GM23338 (cell line): ENCODE results near the gene SRPK2.

Experiments
- CTCF ChIP-seq, 2 experiments: fragments of 200-600 bp in 1 of 2; sonication (generic) in 1 of 2; conservative IDR thresholded peaks; 2 replicates each; pipeline versions ENCODE4 v1.5.1 to v1.6.1; 2016 to 2017; ENCODE audit warnings: antibody characterized with exemption in 2 of 2, low read depth in 2 of 2, mild to moderate bottlenecking in 2 of 2, moderate library complexity in 1 of 2
- EZH2 ChIP-seq: fragments of 200-600 bp; sonication (generic); IDR thresholded peaks from one replicate; pipeline ENCODE4 v1.8.0; 2017; ENCODE audit warnings: antibody characterized with exemption, mild to moderate bottlenecking, low read depth; ENCODE audit not compliant: unreplicated experiment
- POLR2AphosphoS5 ChIP-seq: IDR thresholded peaks from 2 replicates; pipeline ENCODE4 v1.6.1; 2016; ENCODE audit warnings: antibody characterized with exemption, low read depth

- TF ChIP-seq POLR2AphosphoS5, result no peak
- no peak for TF ChIP-seq EZH2
- TF ChIP-seq CTCF (conservative IDR thresholded peaks at IDR 0.05; ENCODE audit: low read depth in 2 of 2), result no peak
These were observed 84.5 kb downstream of the SRPK2 start for GRCh38 chr7:105304040-105304895.
